ACC112 (cell line): ENCODE measurements around the gene BEGAIN.

Source experiments
- H2AFZ ChIP-seq: fragments of 200-600 bp; sonication (generic); one replicate; pipeline ENCODE4 v1.6.0; 2017; ENCODE audit warnings: antibody characterized with exemption, low read length; ENCODE audit not compliant: unreplicated experiment
- H3K27ac ChIP-seq: fragments of 200-600 bp; sonication (generic); 2 replicates; pipeline ENCODE4 v1.5.1; 2014; ENCODE audit warnings: low read depth, mild to moderate bottlenecking, antibody characterized with exemption, low read length, moderate library complexity
- H3K27me3 ChIP-seq: fragments of 200-600 bp; sonication (generic); 2 replicates; pipeline ENCODE4 v1.6.1; 2014; ENCODE audit warnings: mild to moderate bottlenecking, antibody characterized with exemption, low read length, moderate library complexity, mixed read lengths; ENCODE audit not compliant: insufficient read depth
- H3K36me3 ChIP-seq: fragments of 200-600 bp; sonication (generic); 2 replicates; pipeline ENCODE4 v1.6.1; 2016; ENCODE audit warnings: mild to moderate bottlenecking, antibody characterized with exemption, low read length, moderate library complexity, mixed read lengths; ENCODE audit not compliant: insufficient read depth
- H3K4me1 ChIP-seq: fragments of 200-600 bp; sonication (generic); one replicate; pipeline ENCODE4 v1.6.1; 2016; ENCODE audit warnings: low read length, mixed read lengths; ENCODE audit not compliant: insufficient read depth, unreplicated experiment, control insufficient read depth
- H3K4me3 ChIP-seq: fragments of 200-600 bp; sonication (generic); 2 replicates; pipeline ENCODE4 v1.5.1; 2014; ENCODE audit warnings: mild to moderate bottlenecking, low read depth, low read length
- H3K79me2 ChIP-seq: fragments of 200-600 bp; sonication (generic); one replicate; pipeline ENCODE4 v1.6.0; 2016; ENCODE audit warnings: low read length; ENCODE audit not compliant: control insufficient read depth, unreplicated experiment, insufficient read depth

BEGAIN gene

GRCh38 chr14:100606687-100607610 is 19.7 kb upstream of the BEGAIN start:
- H2AFZ ChIP-seq = no peak overlapping the region
- H3K36me3 ChIP-seq = no peaks in the 10 kb centered on the region
- H3K4me3 ChIP-seq = no peak overlapping the region
- H3K79me2 ChIP-seq = no peaks in the 10 kb centered on the region
- no peaks in the 10 kb centered on the region for H3K4me1 ChIP-seq
- no peak overlapping the region for H3K27ac ChIP-seq
- peaks cover 26% of the 10 kb centered on the region for H3K27me3 ChIP-seq

GRCh38 chr14:100605706-100606686 is 18.8 kb upstream of the BEGAIN start:
- peaks cover 30% of the 10 kb centered on the region for H3K27me3 ChIP-seq
- H3K79me2 ChIP-seq = no peaks in the 10 kb centered on the region
- no peak overlapping the region for H3K4me3 ChIP-seq
- H3K27ac ChIP-seq = no peak overlapping the region
- H3K36me3 ChIP-seq = no peaks in the 10 kb centered on the region
- no peak overlapping the region for H2AFZ ChIP-seq
- H3K4me1 ChIP-seq = no peaks in the 10 kb centered on the region

- no peaks in the 10 kb centered on the region for H3K79me2 ChIP-seq
- no peaks in the 10 kb centered on the region for H3K4me1 ChIP-seq
- H3K27ac ChIP-seq = no peak overlapping the region
- H3K4me3 ChIP-seq = no peak overlapping the region
- H3K36me3 ChIP-seq = no peaks in the 10 kb centered on the region
- H3K27me3 ChIP-seq = peaks cover 38% of the 10 kb centered on the region
- no peak overlapping the region for H2AFZ ChIP-seq
Measured at GRCh38 chr14:100605230-100605629, 18.0 kb upstream of the BEGAIN start.

GRCh38 chr14:100604709-100605108 is 17.5 kb upstream of the BEGAIN start:
- H3K79me2 ChIP-seq = no peaks in the 10 kb centered on the region
- H3K4me3 ChIP-seq = no peak overlapping the region
- H3K27ac ChIP-seq = no peak overlapping the region
- H3K4me1 ChIP-seq = no peaks in the 10 kb centered on the region
- H2AFZ ChIP-seq = no peak overlapping the region
- peaks cover 43% of the 10 kb centered on the region for H3K27me3 ChIP-seq
- no peaks in the 10 kb centered on the region for H3K36me3 ChIP-seq

GRCh38 chr14:100604121-100604501 is 16.9 kb upstream of the BEGAIN start:
- H3K27me3 ChIP-seq = peaks cover 49% of the 10 kb centered on the region
- no peak overlapping the region for H3K4me3 ChIP-seq
- H3K79me2 ChIP-seq = no peaks in the 10 kb centered on the region
- no peak overlapping the region for H2AFZ ChIP-seq
- no peaks in the 10 kb centered on the region for H3K36me3 ChIP-seq
- H3K27ac ChIP-seq = no peak overlapping the region
- no peaks in the 10 kb centered on the region for H3K4me1 ChIP-seq

- Histone ChIP-seq H2AFZ (no peak overlapping the region), H3K27ac (no peak overlapping the region), H3K27me3 (peaks cover 55% of the 10 kb centered on the region)
Measured at GRCh38 chr14:100603341-100604120, 16.3 kb upstream of the BEGAIN start.

GRCh38 chr14:100602621-100603230 is 15.5 kb upstream of the BEGAIN start:
- H3K79me2 ChIP-seq = no peaks in the 10 kb centered on the region
- peaks cover 62% of the 10 kb centered on the region for H3K27me3 ChIP-seq
- H3K4me1 ChIP-seq = no peaks in the 10 kb centered on the region
- no peak overlapping the region for H2AFZ ChIP-seq
- H3K36me3 ChIP-seq = no peaks in the 10 kb centered on the region
- no peak overlapping the region for H3K27ac ChIP-seq
- no peak overlapping the region for H3K4me3 ChIP-seq

More at GRCh38 chr14:100603341-100604120, 16.3 kb upstream of the BEGAIN start:
- no peaks in the 10 kb centered on the region for H3K36me3 ChIP-seq
- no peak overlapping the region for H3K4me3 ChIP-seq
- no peaks in the 10 kb centered on the region for H3K79me2 ChIP-seq
- H3K4me1 ChIP-seq = no peaks in the 10 kb centered on the region

- Histone ChIP-seq H3K4me1 (no peaks in the 10 kb centered on the region), H3K27ac (no peak overlapping the region), H3K4me3 (no peak overlapping the region), H3K79me2 (no peaks in the 10 kb centered on the region), H2AFZ (no peak overlapping the region), H3K36me3 (no peaks in the 10 kb centered on the region), H3K27me3 (peaks cover 65% of the 10 kb centered on the region)
Measured at GRCh38 chr14:100601914-100602313, 14.7 kb upstream of the BEGAIN start.

- peaks cover 65% of the 10 kb centered on the region for H3K27me3 ChIP-seq
- H3K36me3 ChIP-seq = no peaks in the 10 kb centered on the region
- H2AFZ ChIP-seq = no peak overlapping the region
- no peaks in the 10 kb centered on the region for H3K79me2 ChIP-seq
- H3K4me1 ChIP-seq = no peaks in the 10 kb centered on the region
- no peak overlapping the region for H3K4me3 ChIP-seq
- H3K27ac ChIP-seq = no peak overlapping the region
Measured at GRCh38 chr14:100601064-100601463, 13.8 kb upstream of the BEGAIN start.

- H3K27me3 ChIP-seq = peaks cover 75% of the 10 kb centered on the region
- no peaks in the 10 kb centered on the region for H3K79me2 ChIP-seq
- H3K36me3 ChIP-seq = no peaks in the 10 kb centered on the region
- no peak overlapping the region for H3K27ac ChIP-seq
- H3K4me3 ChIP-seq = no peak overlapping the region
- no peaks in the 10 kb centered on the region for H3K4me1 ChIP-seq
- no peak overlapping the region for H2AFZ ChIP-seq
Measured at GRCh38 chr14:100599981-100600380, 12.8 kb upstream of the BEGAIN start.
